ENCODE data around the gene OOSP2. TPM values are rescaled to one million over a fixed set of nuclear protein-coding genes. Genes with fewer than 3 reads are reported as not detected.

OOSP2 gene
- total RNA-seq, 1 donor from 2014 or later, result not detected

DNA sequence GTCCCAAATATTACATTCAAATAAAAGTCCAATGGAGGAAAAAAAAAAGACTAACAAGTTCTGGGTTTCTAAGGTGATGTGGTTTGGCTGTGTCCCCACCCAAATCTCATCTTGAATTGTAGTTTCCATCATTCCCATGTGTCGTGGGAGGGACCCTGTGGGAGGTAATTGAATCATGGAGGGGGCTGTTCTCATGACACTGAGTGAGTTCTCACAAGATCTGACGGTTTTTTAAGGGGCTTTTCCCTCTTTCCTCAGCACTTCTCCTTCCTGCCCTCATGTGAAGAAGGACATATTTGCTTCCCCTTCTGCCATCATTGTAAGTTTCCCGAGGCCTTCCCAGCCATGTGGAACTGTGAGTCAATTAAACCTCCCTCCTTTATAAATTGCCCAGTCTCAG, 40.3 kb downstream of the OOSP2 start:
- DNase-seq, result no peak

DNA sequence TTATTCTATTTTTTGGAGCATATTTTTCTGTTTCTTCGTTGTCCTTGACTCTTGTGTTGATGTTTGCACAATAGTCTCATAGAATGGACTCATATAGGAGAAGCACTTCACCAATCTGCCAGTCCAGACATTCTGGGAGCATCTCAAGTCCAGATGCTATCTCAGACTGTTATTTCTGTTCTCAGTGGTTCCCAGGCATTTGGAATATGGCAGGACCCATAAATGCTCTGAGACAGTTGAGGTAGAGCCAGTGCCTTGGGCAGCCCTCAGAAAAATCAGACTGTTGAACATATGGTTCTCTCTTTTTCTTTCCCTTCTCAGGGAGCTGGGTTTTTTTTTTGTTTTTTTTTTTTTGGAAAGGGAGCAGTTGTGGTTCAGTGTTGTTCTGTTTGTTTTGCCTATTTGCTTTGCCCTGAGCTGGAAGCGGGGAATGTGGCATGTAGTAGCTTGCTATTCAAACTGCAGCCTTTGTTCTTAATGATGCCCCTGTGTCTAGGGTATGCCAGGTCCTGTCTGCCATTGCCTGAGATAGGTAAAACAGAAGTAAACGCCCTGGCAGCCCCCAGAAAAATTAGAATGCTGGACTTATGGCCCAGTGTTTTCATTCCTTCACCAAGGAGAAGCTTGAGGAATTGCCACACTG, 44.5 kb downstream of the OOSP2 start:
- DNase-seq, result no peak

DNA sequence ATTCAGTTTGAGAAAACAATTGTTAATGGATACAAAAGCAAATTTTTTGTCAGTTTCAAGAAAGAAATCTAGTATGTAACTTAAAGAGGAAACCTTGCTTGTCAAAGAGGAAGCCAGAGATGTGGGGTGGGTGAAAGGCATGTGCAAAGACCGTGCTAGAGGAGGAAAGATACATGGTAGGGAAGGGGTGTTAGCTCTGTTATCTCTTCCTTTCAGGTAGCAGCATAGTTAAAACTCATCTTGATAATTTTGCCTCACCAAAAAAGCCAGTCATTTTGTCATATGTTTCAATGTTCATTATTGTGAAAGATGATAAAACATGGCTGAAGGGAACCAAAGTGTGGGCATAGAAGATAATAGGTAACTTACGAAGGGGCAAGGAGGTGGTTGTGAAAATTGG, 45.7 kb downstream of the OOSP2 start:
- no peak for DNase-seq

DNA sequence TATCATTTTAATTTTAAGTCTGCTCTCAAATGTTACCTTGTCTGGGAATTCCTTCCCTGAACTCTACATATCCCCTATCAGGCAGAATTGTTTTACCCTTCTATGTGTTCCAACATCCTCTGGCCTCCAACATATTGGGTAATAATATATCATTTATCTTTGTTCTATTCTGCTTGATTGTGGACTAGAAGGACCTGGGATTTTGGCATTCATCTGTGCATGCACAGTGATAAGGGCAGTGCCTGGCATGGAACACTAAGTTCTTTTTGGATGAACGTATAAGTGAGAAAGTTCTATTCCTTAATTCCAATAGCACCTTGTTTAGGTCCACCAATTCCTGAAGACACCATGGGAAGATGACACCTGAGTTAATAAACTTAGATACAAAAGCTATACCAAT, 47.0 kb downstream of the OOSP2 start:
- no peak for DNase-seq

DNA sequence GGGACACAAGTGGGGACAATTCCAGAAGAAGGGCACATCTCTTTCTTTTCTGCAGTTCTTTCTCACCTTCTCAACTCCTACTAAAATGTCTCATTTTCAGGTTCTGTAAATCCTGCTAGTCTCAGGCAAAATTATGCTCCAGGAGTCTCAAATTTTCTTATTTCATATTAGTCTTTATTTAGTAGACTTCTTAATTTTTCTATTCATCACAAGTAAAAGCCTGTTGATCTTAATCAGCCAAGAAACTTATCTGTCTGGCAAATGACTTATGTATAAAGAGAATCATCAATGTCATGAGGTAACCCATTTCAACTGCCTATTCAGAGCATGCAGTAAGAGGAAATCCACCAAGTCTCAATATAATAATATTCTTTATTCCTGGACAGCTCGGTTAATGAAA, 48.2 kb downstream of the OOSP2 start, which contains the start of gene MS4A2:
Gene MS4A2 (plus strand): TSS at position 301 of the 400 bp plus-strand sequence. CDS start 102 bp downstream, outside the sequence.
- DNase-seq, result no peak

DNA sequence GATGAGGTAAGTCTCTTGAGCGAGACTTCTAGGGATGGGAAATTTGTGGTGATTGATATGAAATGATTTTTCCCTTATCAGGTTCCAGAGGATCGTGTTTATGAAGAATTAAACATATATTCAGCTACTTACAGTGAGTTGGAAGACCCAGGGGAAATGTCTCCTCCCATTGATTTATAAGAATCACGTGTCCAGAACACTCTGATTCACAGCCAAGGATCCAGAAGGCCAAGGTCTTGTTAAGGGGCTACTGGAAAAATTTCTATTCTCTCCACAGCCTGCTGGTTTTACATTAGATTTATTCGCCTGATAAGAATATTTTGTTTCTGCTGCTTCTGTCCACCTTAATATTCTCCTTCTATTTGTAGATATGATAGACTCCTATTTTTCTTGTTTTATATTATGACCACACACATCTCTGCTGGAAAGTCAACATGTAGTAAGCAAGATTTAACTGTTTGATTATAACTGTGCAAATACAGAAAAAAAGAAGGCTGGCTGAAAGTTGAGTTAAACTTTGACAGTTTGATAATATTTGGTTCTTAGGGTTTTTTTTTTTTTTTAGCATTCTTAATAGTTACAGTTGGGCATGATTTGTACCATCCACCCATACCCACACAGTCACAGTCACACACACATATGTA, 55.4 kb downstream of the OOSP2 start:
- DNase-seq, result no peak

DNA sequence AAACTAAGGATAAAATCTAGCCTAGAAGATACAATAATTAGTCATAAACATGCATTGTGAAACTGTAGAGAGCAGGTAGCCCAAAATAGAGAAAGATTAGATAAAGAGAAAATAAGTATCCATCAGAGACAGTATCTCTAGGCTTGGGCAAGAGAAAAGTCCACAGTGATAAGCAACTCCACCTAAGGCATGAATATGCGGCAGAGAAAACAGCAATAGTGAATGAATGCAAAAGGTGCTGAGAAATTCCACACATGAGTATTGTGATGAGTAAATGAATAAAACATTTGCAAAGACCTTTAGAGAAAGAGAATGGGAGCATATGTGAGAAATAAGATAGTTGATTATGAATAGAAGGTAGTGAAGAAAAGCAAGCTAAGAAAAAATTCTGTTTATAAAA, 57.0 kb downstream of the OOSP2 start:
- no peak for DNase-seq

Other genes with a start within 250 kb of the OOSP2 start
- 29.6 TPM for gene MRPL16, start 229.6 kb upstream of the OOSP2 start, total RNA-seq
- gene CBLIF, start 194.9 kb upstream of the OOSP2 start, total RNA-seq, result not detected
- gene TCN1, start 173.9 kb upstream of the OOSP2 start, total RNA-seq, result 1.2 TPM
- not detected for gene OOSP3, start 161.6 kb upstream of the OOSP2 start, total RNA-seq
- 1.6 TPM for gene OOSP1, start 102.0 kb upstream of the OOSP2 start, total RNA-seq
- not detected for gene OOSP4A, start 76.4 kb upstream of the OOSP2 start, total RNA-seq
- gene OOSP4B, start 23.2 kb upstream of the OOSP2 start, total RNA-seq, result not detected
- gene MS4A3, start 16.3 kb downstream of the OOSP2 start, total RNA-seq, result 0.16 TPM
- 0.16 TPM for gene MS4A2, start 48.3 kb downstream of the OOSP2 start, total RNA-seq
- 3.7 TPM for gene MS4A6A, start 142.7 kb downstream of the OOSP2 start, total RNA-seq
- not detected for gene MS4A4E, start 202.7 kb downstream of the OOSP2 start, total RNA-seq
- 4.4 TPM for gene MS4A4A, start 240.3 kb downstream of the OOSP2 start, total RNA-seq

All from occipital lobe (tissue), 2 donors.